Measurements from ENCODE around the gene OPN5.

OPN5 gene

DNA sequence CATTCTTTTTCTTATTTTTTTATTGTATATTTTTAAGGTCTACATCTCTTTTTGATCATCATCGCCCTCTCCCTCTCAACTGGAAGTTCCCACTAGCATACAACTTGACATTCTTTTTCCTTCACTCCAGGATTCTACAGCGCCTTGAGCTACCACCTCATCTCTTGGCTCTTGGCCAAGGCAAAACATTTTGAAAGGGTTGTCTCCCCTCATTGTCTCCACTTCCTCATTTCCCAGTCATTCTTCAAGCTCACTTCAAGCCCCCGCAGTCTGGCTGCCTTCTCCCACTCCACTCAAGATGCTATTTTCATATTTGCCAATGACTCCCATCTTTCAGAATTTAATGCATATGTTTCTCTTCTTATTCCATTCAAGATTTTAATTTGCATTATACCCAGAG, 63.0 kb downstream of the OPN5 start:
- no peak overlapping the region for H3K9ac ChIP-seq
- H3K27me3 ChIP-seq (ENCODE audit: insufficient read depth, low read depth), result no peaks in the 10 kb centered on the region
- no peak overlapping the region for H3K4me2 ChIP-seq
- no peak overlapping the region for H2AFZ ChIP-seq (ENCODE audit: low read depth)
- H3K4me3 ChIP-seq (IDR thresholded peaks at IDR 0.05; ENCODE audit: insufficient read depth, low read depth, low read length), result no peak overlapping the region
- no peaks in the 10 kb centered on the region for H3K36me3 ChIP-seq (ENCODE audit: insufficient read depth)
- TF ChIP-seq, protein P1, sequence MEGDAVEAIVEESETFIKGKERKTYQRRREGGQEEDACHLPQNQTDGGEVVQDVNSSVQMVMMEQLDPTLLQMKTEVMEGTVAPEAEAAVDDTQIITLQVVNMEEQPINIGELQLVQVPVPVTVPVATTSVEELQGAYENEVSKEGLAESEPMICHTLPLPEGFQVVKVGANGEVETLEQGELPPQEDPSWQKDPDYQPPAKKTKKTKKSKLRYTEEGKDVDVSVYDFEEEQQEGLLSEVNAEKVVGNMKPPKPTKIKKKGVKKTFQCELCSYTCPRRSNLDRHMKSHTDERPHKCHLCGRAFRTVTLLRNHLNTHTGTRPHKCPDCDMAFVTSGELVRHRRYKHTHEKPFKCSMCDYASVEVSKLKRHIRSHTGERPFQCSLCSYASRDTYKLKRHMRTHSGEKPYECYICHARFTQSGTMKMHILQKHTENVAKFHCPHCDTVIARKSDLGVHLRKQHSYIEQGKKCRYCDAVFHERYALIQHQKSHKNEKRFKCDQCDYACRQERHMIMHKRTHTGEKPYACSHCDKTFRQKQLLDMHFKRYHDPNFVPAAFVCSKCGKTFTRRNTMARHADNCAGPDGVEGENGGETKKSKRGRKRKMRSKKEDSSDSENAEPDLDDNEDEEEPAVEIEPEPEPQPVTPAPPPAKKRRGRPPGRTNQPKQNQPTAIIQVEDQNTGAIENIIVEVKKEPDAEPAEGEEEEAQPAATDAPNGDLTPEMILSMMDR (conservative IDR thresholded peaks at IDR 0.05; ENCODE audit: low read depth, low read length), result no peak
- no peaks in the 10 kb centered on the region for H3K4me1 ChIP-seq (ENCODE audit: low read depth, poor library complexity, severe bottlenecking)
- no peaks in the 10 kb centered on the region for H4K20me1 ChIP-seq (ENCODE audit: insufficient read depth)
- H3K27ac ChIP-seq, result no peak overlapping the region
- no peaks in the 10 kb centered on the region for H3K79me2 ChIP-seq (ENCODE audit: insufficient read depth, low read depth)

GRCh38 chr6:47846752-47847151, 64.9 kb downstream of the OPN5 start:
- no peak overlapping the region for H3K27ac ChIP-seq
- H3K4me2 ChIP-seq, result no peak overlapping the region
- no peak overlapping the region for H3K4me3 ChIP-seq (IDR thresholded peaks at IDR 0.05; ENCODE audit: insufficient read depth, low read depth, low read length)
- no peaks in the 10 kb centered on the region for H3K36me3 ChIP-seq (ENCODE audit: insufficient read depth)
- TF ChIP-seq, protein P1 (conservative IDR thresholded peaks at IDR 0.05; ENCODE audit: low read depth, low read length), result no peak
- no peaks in the 10 kb centered on the region for H4K20me1 ChIP-seq (ENCODE audit: insufficient read depth)
- no peaks in the 10 kb centered on the region for H3K4me1 ChIP-seq (ENCODE audit: low read depth, poor library complexity, severe bottlenecking)
- no peak overlapping the region for H3K9ac ChIP-seq
- H2AFZ ChIP-seq (ENCODE audit: low read depth), result no peak overlapping the region
- no peaks in the 10 kb centered on the region for H3K79me2 ChIP-seq (ENCODE audit: insufficient read depth, low read depth)
- H3K27me3 ChIP-seq (ENCODE audit: insufficient read depth, low read depth), result no peaks in the 10 kb centered on the region

DNA sequence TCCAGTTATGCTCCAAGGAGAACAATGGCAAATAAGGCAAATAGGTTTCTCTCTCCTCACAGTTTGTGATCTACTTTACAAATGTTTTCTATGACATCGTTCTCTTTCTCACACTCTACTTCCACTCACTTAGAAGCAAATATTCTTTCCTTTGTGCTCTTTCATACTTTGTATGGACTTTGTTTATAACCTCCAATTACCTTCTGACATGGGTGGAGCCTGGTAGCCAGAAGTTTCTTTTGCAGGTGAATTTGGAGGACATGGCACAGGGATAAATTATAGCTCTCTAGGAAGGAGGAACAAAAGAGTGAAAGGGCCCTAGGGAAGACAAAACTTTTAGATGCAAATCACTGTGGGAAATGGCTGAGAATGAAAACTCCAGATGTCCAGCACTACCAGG, 69.3 kb downstream of the OPN5 start:
- Histone ChIP-seq H3K27ac (no peak overlapping the region), H3K79me2 (ENCODE audit: insufficient read depth, low read depth) (no peaks in the 10 kb centered on the region), H3K9ac (no peak overlapping the region), H3K36me3 (ENCODE audit: insufficient read depth) (no peaks in the 10 kb centered on the region), H4K20me1 (ENCODE audit: insufficient read depth) (no peaks in the 10 kb centered on the region), H3K4me1 (ENCODE audit: low read depth, poor library complexity, severe bottlenecking) (no peaks in the 10 kb centered on the region), H2AFZ (ENCODE audit: low read depth) (no peak overlapping the region), H3K4me3 (IDR thresholded peaks at IDR 0.05; ENCODE audit: insufficient read depth, low read depth, low read length) (no peak overlapping the region), H3K27me3 (ENCODE audit: insufficient read depth, low read depth) (no peaks in the 10 kb centered on the region), H3K4me2 (no peak overlapping the region)
- TF ChIP-seq, protein P1 (conservative IDR thresholded peaks at IDR 0.05; ENCODE audit: low read depth, low read length), result no peak

GRCh38 chr6:47852727-47853126, 70.9 kb downstream of the OPN5 start:
- Histone ChIP-seq H2AFZ (ENCODE audit: low read depth) (no peak overlapping the region), H3K4me3 (IDR thresholded peaks at IDR 0.05; ENCODE audit: insufficient read depth, low read depth, low read length) (no peak overlapping the region), H3K4me1 (ENCODE audit: low read depth, poor library complexity, severe bottlenecking) (no peaks in the 10 kb centered on the region), H3K9ac (no peak overlapping the region), H3K79me2 (ENCODE audit: insufficient read depth, low read depth) (no peaks in the 10 kb centered on the region), H3K27ac (no peak overlapping the region), H3K36me3 (ENCODE audit: insufficient read depth) (no peaks in the 10 kb centered on the region), H3K27me3 (ENCODE audit: insufficient read depth, low read depth) (no peaks in the 10 kb centered on the region), H4K20me1 (ENCODE audit: insufficient read depth) (no peaks in the 10 kb centered on the region), H3K4me2 (no peak overlapping the region)
- TF ChIP-seq, protein P1 (conservative IDR thresholded peaks at IDR 0.05; ENCODE audit: low read depth, low read length), result no peak

Measured in KMS-11 (cell line).